ENCODE measurements around the gene DGCR2.
A peak's percentile ranks its signal among the peaks of the same experiment; 100 is the strongest.
"Not testable (repeated sequence)": the region's sequence is repeated elsewhere in the genome, so short reads cannot be mapped to it uniquely, and the experiment has no call there.

DGCR2 gene

GRCh38 chr22:19082101-19082500 is 40.1 kb downstream of the DGCR2 start:
- ATAC-seq (ENCODE audit: low read depth) (no peak), DNase-seq (ENCODE audit: low spot score in 2 of 2) (no peak)
- Mint-ChIP-seq H3K9me3 (no peaks in the 10 kb centered on the region), H3K4me1 (peaks cover 19% of the 10 kb centered on the region), H3K36me3 (peaks cover 20% of the 10 kb centered on the region), H3K27ac (peak overlapping the region; percentile 68), H3K4me3 (no peak overlapping the region), H3K27me3 (no peaks in the 10 kb centered on the region)

DNA sequence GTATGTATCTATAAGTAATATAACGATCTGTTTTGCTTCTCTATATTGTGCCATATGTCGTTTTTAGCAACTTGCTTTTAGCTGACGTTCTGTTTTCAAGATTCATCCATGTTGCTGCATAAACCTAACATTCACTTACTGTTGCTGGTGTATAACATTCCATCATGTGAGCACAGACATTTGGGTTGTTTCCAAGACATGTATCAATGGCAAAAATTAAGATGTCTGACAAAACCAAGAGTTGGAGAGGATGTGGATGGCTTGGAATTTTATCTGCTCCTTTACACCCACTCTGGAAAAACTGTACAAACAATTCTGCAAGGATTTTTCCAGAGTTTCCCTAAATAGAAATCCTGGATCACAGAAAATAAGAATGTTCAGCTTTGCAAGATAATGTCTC is 40.9 kb downstream of the DGCR2 start:
- Mint-ChIP-seq H3K36me3 (peaks cover 18% of the 10 kb centered on the region), H3K9me3 (no peaks in the 10 kb centered on the region), H3K27me3 (no peaks in the 10 kb centered on the region), H3K4me3 (no peak overlapping the region), H3K4me1 (peaks cover 15% of the 10 kb centered on the region), H3K27ac (no peak overlapping the region)
- ATAC-seq (ENCODE audit: low read depth) (no peak), DNase-seq (ENCODE audit: low spot score in 2 of 2) (no peak)

DNA sequence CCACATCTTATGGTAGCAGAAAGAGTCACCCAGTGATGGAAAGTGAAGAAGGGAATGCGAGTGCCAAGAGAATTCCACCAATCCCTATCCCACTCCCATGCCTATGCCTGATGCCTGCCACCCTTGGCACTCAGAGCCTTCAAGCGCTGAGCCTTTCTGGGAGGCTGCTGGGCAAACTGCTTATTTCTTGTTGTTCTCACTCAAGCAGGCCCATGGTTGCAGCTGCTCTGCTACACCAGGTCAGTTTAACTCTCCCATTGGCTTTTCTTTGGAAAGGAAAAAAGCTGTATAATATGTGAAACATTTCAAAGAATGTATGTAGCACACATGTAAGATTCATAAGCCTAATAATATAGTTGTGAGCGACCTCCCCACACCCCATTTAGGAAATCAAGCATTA is 41.4 kb downstream of the DGCR2 start:
- Mint-ChIP-seq H3K4me3 (no peak overlapping the region), H3K9me3 (no peaks in the 10 kb centered on the region), H3K27ac (no peak overlapping the region), H3K4me1 (peaks cover 14% of the 10 kb centered on the region), H3K36me3 (peaks cover 18% of the 10 kb centered on the region), H3K27me3 (no peaks in the 10 kb centered on the region)
- ATAC-seq (ENCODE audit: low read depth) (no peak), DNase-seq (ENCODE audit: low spot score in 2 of 2) (no peak)

GRCh38 chr22:19079691-19080090 is 42.5 kb downstream of the DGCR2 start:
- peaks cover 18% of the 10 kb centered on the region for H3K36me3 Mint-ChIP-seq
- DNase-seq (ENCODE audit: low spot score in 2 of 2) (no peak), ATAC-seq (ENCODE audit: low read depth) (no peak)
- peaks cover 10% of the 10 kb centered on the region for H3K4me1 Mint-ChIP-seq
- no peaks in the 10 kb centered on the region for H3K27me3 Mint-ChIP-seq
- no peak overlapping the region for H3K4me3 Mint-ChIP-seq
- H3K27ac Mint-ChIP-seq: no peak overlapping the region
- H3K9me3 Mint-ChIP-seq: no peaks in the 10 kb centered on the region

DNA sequence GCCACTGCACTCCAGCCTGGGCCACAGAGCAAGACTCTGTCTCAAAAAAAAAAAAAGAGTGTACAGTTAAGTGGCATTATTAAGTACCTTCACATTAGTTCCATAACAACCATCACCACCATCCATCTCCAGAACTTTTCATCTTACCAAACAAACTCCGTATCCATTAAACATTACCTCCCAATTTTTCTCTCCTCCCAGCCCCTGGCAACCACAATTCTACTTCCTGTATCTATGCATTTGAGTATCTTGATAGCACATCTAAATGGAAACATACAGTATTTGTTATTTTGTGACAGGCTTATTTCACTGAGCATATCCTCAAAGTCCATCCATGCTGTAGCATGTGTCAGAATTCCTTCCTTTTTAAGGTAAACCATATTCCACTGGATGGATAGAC is 46.8 kb downstream of the DGCR2 start:
- no peak overlapping the region for H3K4me3 Mint-ChIP-seq
- ATAC-seq (ENCODE audit: low read depth): no peak

GRCh38 chr22:19072853-19073252 is 49.4 kb downstream of the DGCR2 start:
- ATAC-seq (ENCODE audit: low read depth); H3K27ac Mint-ChIP-seq; DNase-seq (ENCODE audit: low spot score in 2 of 2); H3K27me3 Mint-ChIP-seq; H3K4me3 Mint-ChIP-seq; H3K9me3 Mint-ChIP-seq: not testable (repeated sequence)
- Mint-ChIP-seq H3K4me1 (peaks cover 14% of the 10 kb centered on the region), H3K36me3 (peaks cover 15% of the 10 kb centered on the region)

More for the DNA sequence above, 46.8 kb downstream of the DGCR2 start:
- H3K27me3 Mint-ChIP-seq: no peaks in the 10 kb centered on the region
- DNase-seq (ENCODE audit: low spot score in 2 of 2): no peak
- H3K36me3 Mint-ChIP-seq: peaks cover 15% of the 10 kb centered on the region
- no peaks in the 10 kb centered on the region for H3K9me3 Mint-ChIP-seq
- H3K27ac Mint-ChIP-seq: no peak overlapping the region
- H3K4me1 Mint-ChIP-seq: peaks cover 11% of the 10 kb centered on the region

DNA sequence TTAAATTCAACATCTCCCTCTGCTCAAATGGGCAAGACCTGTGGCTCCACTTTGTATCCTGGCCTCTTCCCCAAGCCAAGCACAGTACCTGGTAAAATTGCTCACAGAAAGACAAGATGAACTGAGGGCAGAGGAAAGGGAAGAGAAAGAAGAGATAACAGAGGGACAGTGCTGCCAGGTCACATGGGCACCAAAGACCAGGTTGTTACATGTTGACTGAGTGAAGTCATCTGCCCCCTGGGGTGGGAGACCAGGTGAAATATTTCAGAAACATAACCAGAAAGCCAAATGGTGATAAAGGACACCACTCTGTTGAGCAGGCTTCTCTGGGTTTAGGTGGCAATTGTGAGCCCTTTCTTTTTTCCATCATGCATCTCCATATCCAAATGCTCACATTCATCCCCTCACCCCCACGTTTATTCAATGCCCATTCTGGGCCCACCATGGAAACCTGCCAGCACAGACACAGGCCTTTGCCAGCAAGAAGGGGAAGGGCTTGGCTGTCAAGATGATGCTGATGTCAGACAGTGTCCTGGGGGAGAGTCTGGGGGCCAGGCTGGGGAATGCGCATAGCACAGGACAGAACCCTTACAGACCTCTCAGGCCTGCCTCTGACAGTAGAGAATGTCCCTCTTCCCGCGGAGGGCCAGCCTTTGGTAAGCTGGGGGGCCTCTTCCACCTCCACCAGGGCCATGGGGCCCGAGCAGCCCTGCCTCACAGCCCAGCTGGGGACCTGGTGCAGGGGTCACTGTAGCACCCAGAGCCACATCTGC is 51.6 kb downstream of the DGCR2 start:
- Mint-ChIP-seq H3K36me3 (peaks cover 25% of the 10 kb centered on the region), H3K27ac (no peak overlapping the region), H3K27me3 (no peaks in the 10 kb centered on the region), H3K9me3 (no peaks in the 10 kb centered on the region), H3K4me3 (no peak overlapping the region), H3K4me1 (peaks cover 13% of the 10 kb centered on the region)
- no peak for DNase-seq (ENCODE audit: low spot score in 2 of 2)
- no peak for ATAC-seq (ENCODE audit: low read depth)

DNA sequence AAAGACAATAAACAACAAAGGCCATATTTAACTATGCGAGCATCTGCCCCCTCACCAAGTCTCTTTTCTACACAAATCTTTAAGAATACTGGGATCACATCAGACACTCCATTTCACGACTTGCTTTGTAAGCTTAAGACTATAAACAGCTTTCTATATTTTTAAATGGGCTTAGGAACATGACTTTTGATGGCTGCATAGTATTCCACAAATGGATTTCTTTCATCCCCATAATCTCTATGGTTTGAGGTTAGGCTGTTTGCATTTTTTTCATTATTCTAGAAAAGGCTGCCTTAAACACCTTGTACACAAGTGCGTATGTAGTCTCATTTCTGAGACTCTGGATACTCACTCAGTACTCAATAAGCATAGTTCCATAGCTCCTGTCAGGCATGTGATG is 52.8 kb downstream of the DGCR2 start:
- no peak overlapping the region for H3K4me3 Mint-ChIP-seq
- DNase-seq (ENCODE audit: low spot score in 2 of 2) (no peak), ATAC-seq (ENCODE audit: low read depth) (no peak)
- no peaks in the 10 kb centered on the region for H3K9me3 Mint-ChIP-seq
- H3K27ac Mint-ChIP-seq: no peak overlapping the region
- H3K36me3 Mint-ChIP-seq: peaks cover 27% of the 10 kb centered on the region
- peaks cover 10% of the 10 kb centered on the region for H3K4me1 Mint-ChIP-seq
- H3K27me3 Mint-ChIP-seq: no peaks in the 10 kb centered on the region

DNA sequence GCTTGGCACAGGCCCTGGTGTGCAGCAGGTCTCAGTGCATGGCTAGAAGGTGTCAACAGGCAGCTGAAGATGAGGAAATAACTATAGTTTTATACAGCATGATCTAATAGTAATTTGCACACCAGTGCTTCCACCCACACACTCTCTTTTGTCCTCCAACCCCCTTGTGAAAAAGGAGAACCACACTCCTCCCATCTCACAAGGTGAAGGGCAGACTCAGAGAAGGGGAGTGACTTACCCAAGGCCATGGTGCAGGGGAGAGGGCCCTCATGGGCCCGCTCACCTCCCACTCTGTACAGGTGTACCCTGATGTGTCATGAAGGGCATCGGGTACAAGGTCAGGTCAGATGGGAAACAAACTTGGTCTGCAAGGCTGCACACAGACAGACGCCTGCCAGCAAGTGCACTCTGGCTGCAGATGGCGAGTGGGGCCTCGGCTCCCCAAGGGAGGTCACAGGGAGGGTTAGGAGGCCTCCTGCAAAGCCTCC is 53.4 kb downstream of the DGCR2 start:
- Mint-ChIP-seq H3K36me3 (peaks cover 28% of the 10 kb centered on the region), H3K9me3 (no peaks in the 10 kb centered on the region), H3K27me3 (no peaks in the 10 kb centered on the region), H3K4me3 (no peak overlapping the region), H3K27ac (no peak overlapping the region), H3K4me1 (peaks cover 10% of the 10 kb centered on the region)
- ATAC-seq (ENCODE audit: low read depth) (peak; percentile 41), DNase-seq (ENCODE audit: low spot score in 2 of 2) (no peak)

DNA sequence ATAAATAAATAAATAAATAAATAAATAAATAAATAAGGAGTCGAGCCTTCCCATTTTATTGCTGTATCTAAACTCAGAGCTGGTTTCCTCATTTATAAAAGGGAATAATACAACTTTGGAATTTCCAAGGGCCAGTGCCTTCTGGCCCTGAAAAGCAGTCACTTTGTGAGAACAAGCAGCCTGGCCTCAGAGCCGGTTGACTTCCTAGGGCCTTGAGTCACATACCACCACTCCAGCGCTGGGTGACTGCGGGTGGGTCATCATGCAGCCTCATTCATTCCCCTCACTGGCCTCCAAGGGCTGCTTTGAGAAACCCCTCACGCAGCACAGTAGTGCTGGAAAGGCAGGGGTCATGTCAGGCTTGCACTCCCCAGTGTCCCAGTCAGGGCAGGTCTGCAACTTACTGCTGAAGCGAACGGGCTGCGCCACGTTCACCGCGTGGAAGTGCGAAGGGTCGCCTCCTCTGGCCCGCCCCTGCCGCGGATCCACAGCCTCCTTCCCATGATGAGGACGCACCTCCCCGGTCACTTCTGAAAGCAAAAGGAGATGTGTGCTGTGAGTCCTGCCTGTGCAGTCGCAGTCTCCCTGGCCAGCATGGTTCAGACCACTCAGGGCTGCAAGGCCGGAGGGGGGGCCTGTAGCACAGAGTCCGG is 54.4 kb downstream of the DGCR2 start:
- DNase-seq (ENCODE audit: low spot score in 2 of 2): no peak
- Mint-ChIP-seq H3K27ac (no peak overlapping the region), H3K4me3 (no peak overlapping the region), H3K9me3 (no peaks in the 10 kb centered on the region), H3K27me3 (no peaks in the 10 kb centered on the region), H3K36me3 (peaks cover 24% of the 10 kb centered on the region), H3K4me1 (peaks cover 3% of the 10 kb centered on the region)
- no peak for ATAC-seq (ENCODE audit: low read depth)

GRCh38 chr22:19066531-19067271 is 55.5 kb downstream of the DGCR2 start:
- Mint-ChIP-seq H3K4me3 (no peak overlapping the region), H3K9me3 (no peaks in the 10 kb centered on the region), H3K27me3 (no peaks in the 10 kb centered on the region), H3K4me1 (peaks cover 3% of the 10 kb centered on the region), H3K36me3 (peaks cover 29% of the 10 kb centered on the region), H3K27ac (no peak overlapping the region)
- DNase-seq (ENCODE audit: low spot score in 2 of 2) (no peak), ATAC-seq (ENCODE audit: low read depth) (no peak)

DNA sequence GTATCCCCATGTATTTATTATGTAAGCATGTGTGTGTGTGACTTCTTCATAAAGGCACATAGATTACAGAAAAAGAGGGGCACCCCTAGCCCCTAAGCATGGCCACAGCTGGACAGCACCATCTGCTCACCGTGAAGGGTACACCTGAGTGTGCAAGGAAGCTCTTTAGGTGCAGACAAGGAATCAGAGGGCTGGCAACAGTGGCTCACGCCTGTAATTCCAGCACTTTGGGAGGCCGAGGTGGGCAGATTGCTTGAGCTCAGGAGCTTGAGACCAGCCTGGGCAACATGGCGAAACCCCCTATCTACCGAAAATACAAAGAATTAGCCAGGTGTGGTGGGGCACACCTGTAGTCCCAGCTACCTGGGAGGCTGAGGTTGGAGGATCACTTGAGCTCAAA is 56.3 kb downstream of the DGCR2 start:
- ATAC-seq (ENCODE audit: low read depth): no peak
- H3K27ac Mint-ChIP-seq: no peak overlapping the region
- peaks cover 29% of the 10 kb centered on the region for H3K36me3 Mint-ChIP-seq
- H3K27me3 Mint-ChIP-seq: no peaks in the 10 kb centered on the region
- no peak for DNase-seq (ENCODE audit: low spot score in 2 of 2)
- H3K9me3 Mint-ChIP-seq: no peaks in the 10 kb centered on the region
- H3K4me3 Mint-ChIP-seq: no peak overlapping the region
- H3K4me1 Mint-ChIP-seq: peaks cover 3% of the 10 kb centered on the region

- H3K27ac Mint-ChIP-seq: no peak overlapping the region
- H3K4me3 Mint-ChIP-seq: no peak overlapping the region
- peaks cover 3% of the 10 kb centered on the region for H3K4me1 Mint-ChIP-seq
- ATAC-seq (ENCODE audit: low read depth) (no peak), DNase-seq (ENCODE audit: low spot score in 2 of 2) (no peak)
- no peaks in the 10 kb centered on the region for H3K9me3 Mint-ChIP-seq
- peaks cover 29% of the 10 kb centered on the region for H3K36me3 Mint-ChIP-seq
- no peaks in the 10 kb centered on the region for H3K27me3 Mint-ChIP-seq
Observed at GRCh38 chr22:19065298-19065859, 56.8 kb downstream of the DGCR2 start.
